Measurements from ENCODE around the gene SEPSECS. TPM values are rescaled to one million over a fixed set of nuclear protein-coding genes. Genes with fewer than 3 reads are reported as not detected.

SEPSECS gene
- total and polyA plus RNA-seq, 9 donors = 4.0 to 11.0 (median 8.6) TPM

DNA sequence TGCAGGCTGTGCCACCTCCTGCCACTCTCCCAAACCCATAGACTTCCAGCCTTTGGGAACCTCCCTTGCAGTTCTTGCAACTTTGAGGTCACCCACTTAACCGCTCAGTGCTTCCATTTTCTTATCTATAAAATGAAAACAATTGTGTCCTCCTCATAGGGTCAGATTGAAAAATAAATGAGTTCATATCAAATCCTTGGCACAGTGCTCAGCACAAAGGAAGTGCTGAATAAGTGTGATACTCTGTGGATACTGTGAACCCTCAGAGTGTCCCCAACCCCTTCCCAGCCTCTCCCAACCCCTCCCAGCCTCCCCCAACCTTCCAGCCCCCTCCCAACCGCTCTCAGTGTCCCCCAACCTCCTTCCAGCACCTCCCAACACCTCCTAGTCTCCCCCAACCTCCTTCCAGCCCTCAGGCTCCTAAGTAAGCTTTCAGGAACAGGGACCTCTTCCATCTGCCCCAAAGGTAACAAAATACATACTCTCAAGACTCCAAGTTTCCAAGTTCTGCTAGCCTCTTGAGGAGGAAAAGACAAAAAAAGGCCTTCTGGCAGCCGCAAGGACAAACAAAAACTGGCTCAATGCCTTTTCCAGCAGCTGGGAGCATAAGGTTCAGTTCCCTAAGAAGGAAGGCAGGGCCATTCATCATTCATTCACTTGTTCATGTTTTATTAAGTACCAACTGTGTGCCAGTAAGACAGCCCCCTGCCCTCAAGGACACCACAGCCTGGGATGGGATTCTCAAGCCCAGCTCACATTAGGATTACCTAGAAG, 83.4 kb downstream of the SEPSECS start:
- TF ChIP-seq POLR2A (IDR thresholded peaks at IDR 0.05) (no peak), EP300 (IDR thresholded peaks at IDR 0.05) (no peak)
- TF ChIP-seq, protein P1, sequence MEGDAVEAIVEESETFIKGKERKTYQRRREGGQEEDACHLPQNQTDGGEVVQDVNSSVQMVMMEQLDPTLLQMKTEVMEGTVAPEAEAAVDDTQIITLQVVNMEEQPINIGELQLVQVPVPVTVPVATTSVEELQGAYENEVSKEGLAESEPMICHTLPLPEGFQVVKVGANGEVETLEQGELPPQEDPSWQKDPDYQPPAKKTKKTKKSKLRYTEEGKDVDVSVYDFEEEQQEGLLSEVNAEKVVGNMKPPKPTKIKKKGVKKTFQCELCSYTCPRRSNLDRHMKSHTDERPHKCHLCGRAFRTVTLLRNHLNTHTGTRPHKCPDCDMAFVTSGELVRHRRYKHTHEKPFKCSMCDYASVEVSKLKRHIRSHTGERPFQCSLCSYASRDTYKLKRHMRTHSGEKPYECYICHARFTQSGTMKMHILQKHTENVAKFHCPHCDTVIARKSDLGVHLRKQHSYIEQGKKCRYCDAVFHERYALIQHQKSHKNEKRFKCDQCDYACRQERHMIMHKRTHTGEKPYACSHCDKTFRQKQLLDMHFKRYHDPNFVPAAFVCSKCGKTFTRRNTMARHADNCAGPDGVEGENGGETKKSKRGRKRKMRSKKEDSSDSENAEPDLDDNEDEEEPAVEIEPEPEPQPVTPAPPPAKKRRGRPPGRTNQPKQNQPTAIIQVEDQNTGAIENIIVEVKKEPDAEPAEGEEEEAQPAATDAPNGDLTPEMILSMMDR (IDR thresholded peaks at IDR 0.05) = no peak
- intact Hi-C loops (cut with DNase I) = no loop called here
- H3K27ac ChIP-seq = no peak overlapping the region
- 16 to 45% (median 23%) methylated on average over 3 of the region's 3 CpGs for WGBS, 3 donors
- H3K4me3 ChIP-seq = no peak overlapping the region
- H3K27me3 ChIP-seq = no peaks in the 10 kb centered on the region
- no peaks in the 10 kb centered on the region for H3K36me3 ChIP-seq
- no peak for DNase-seq
- no peaks in the 10 kb centered on the region for H3K9me3 ChIP-seq
- no peaks in the 10 kb centered on the region for H3K4me1 ChIP-seq (ENCODE audit: insufficient read depth)

DNA sequence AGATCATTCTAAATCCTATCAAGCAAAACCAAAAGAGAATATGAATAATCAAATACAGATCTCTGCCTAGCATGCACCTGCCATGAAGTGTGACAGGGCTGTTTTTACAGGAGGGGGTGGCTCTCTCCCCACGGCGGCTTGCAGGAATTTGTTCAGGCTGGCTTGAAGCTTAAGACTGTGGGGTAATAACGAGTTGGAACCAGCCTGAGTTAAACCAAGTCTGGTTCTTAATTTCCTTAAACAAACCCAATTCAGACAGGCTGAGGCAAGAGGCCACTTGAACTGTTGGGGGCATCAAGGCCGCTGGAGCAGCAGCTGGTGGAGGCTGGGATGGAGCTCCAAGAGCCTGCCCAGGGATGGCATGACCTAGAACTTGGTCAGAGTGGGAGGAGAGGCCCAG, 84.4 kb downstream of the SEPSECS start:
- intact Hi-C loops (cut with DNase I) = no loop called here
- Histone ChIP-seq H3K27ac (no peak overlapping the region), H3K4me3 (no peak overlapping the region), H3K4me1 (ENCODE audit: insufficient read depth) (no peaks in the 10 kb centered on the region), H3K27me3 (no peaks in the 10 kb centered on the region), H3K9me3 (no peaks in the 10 kb centered on the region), H3K36me3 (no peaks in the 10 kb centered on the region)
- DNase-seq = no peak
- TF ChIP-seq POLR2A (IDR thresholded peaks at IDR 0.05) = no peak
- TF ChIP-seq, protein P1 (IDR thresholded peaks at IDR 0.05) = no peak
- no peak for TF ChIP-seq EP300 (IDR thresholded peaks at IDR 0.05)
- WGBS, 3 donors = 84 to 93% (median 90%) methylated on average over 4 of the region's 4 CpGs

DNA sequence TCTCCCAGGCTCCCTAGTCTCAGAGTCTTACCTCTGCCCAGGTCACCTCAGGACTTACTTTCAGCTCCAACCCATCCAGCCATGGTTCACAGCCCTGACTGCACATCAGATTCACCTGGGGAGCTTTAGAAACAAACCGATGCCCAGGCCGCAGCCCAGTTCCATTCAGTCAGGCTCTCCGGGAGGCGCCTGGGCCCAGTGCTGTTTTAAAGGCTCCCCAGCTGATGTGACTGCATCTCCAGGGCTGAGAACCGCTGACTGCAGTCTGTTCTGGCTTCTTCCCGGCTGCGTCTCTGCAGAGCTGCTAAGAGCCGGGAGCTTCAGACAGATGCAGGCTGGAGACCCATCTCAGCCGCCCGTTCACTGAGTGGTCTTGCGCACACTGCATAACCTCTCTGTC, 85.1 kb downstream of the SEPSECS start:
- Histone ChIP-seq H3K36me3 (no peaks in the 10 kb centered on the region), H3K27me3 (no peaks in the 10 kb centered on the region), H3K9me3 (no peaks in the 10 kb centered on the region), H3K27ac (no peak overlapping the region), H3K4me3 (no peak overlapping the region), H3K4me1 (ENCODE audit: insufficient read depth) (no peaks in the 10 kb centered on the region)
- TF ChIP-seq EP300 (IDR thresholded peaks at IDR 0.05) (no peak), POLR2A (IDR thresholded peaks at IDR 0.05) (no peak)
- TF ChIP-seq, protein P1 (IDR thresholded peaks at IDR 0.05) = no peak
- 93 to 96% (median 94%) methylated on average over 11 of the region's 11 CpGs for WGBS, 3 donors
- intact Hi-C loops (cut with DNase I) = no loop called here
- no peak for DNase-seq

- Histone ChIP-seq H3K4me1 (ENCODE audit: insufficient read depth) (no peaks in the 10 kb centered on the region), H3K4me3 (no peak overlapping the region), H3K27me3 (no peaks in the 10 kb centered on the region), H3K27ac (no peak overlapping the region), H3K9me3 (no peaks in the 10 kb centered on the region), H3K36me3 (no peaks in the 10 kb centered on the region)
- 74 to 86% (median 79%) methylated on average over 3 of the region's 3 CpGs for WGBS, 3 donors
- no peak for TF ChIP-seq POLR2A (IDR thresholded peaks at IDR 0.05)
- no peak for TF ChIP-seq EP300 (IDR thresholded peaks at IDR 0.05)
- intact Hi-C loops (cut with DNase I) = no loop called here
- DNase-seq = no peak
These were observed 89.7 kb downstream of the SEPSECS start for GRCh38 chr4:25070545-25070944.

Other genes starting within 250 kb of the SEPSECS start
- 10 to 100 TPM in 5 of 7 donors, 1 to 10 TPM in 2; 6.2 to 21.7 (median 17.5) TPM for gene CCDC149, start 247.4 kb downstream of the SEPSECS start, total RNA-seq
- 10 to 100 TPM in 1 of 2 donors, 1 to 10 TPM in 1; 9.6 to 19.6 TPM for gene CCDC149, start 247.4 kb downstream of the SEPSECS start, polyA plus RNA-seq
- gene LGI2, start 129.5 kb downstream of the SEPSECS start, total RNA-seq = 10 to 100 TPM in 1 of 7 donors, 1 to 10 TPM in 5, under 1 TPM in 1; 0.36 to 17.6 (median 1.9) TPM
- 10 to 100 TPM in 1 of 2 donors, 1 to 10 TPM in 1; 1.0 to 19.8 TPM for gene LGI2, start 129.5 kb downstream of the SEPSECS start, polyA plus RNA-seq
- 10 to 100 TPM in 1 of 7 donors, 1 to 10 TPM in 6; 7.3 to 10.1 (median 9.2) TPM for gene PI4K2B, start 73.6 kb upstream of the SEPSECS start, total RNA-seq
- 1 to 10 TPM; 4.7 to 4.9 TPM for gene PI4K2B, start 73.6 kb upstream of the SEPSECS start, polyA plus RNA-seq
- 10 to 100 TPM in 4 of 7 donors, 1 to 10 TPM in 3; 8.7 to 17.0 (median 10.5) TPM for gene ZCCHC4, start 152.3 kb upstream of the SEPSECS start, total RNA-seq
- gene ZCCHC4, start 152.3 kb upstream of the SEPSECS start, polyA plus RNA-seq = 1 to 10 TPM; 5.7 to 8.3 TPM
- gene ANAPC4, start 216.8 kb upstream of the SEPSECS start, total RNA-seq = 100 to 1,000 TPM in 1 of 7 donors, 10 to 100 TPM in 6; 27.6 to 106 (median 34.8) TPM
- gene ANAPC4, start 216.8 kb upstream of the SEPSECS start, polyA plus RNA-seq = 10 to 100 TPM; 18.7 to 22.4 TPM